HepG2 (cell line): Measurements from ENCODE around the gene CFAP100. TPM values are rescaled to one million over a fixed set of nuclear protein-coding genes. Genes with fewer than 3 reads are reported as not detected.

Experiments used
- ARNTL ChIP-seq: sonication (generic); formaldehyde crosslinking; IDR thresholded peaks from 2 replicates; pipeline ENCODE4 v1.4.0; 2020; ENCODE audit warnings: mild to moderate bottlenecking, missing genetic modification reagents
- CHCHD3 ChIP-seq: sonication (generic); formaldehyde crosslinking; IDR thresholded peaks from 2 replicates; pipeline ENCODE4 v1.8.0; 2022; ENCODE audit warnings: mild to moderate bottlenecking, missing genetic modification reagents, moderate library complexity
- GABPB1 ChIP-seq: IDR thresholded peaks from 2 replicates; pipeline ENCODE4 v1.6.1; 2016; ENCODE audit warnings: mild to moderate bottlenecking, missing genetic modification reagents, moderate library complexity, missing compliant biosample characterization
- GATAD2A ChIP-seq: IDR thresholded peaks from 2 replicates; pipeline ENCODE4 v1.6.1; 2016
- GFI1 ChIP-seq: sonication (generic); formaldehyde crosslinking; IDR thresholded peaks from 2 replicates; pipeline ENCODE4 v1.5.0; 2020; ENCODE audit warnings: missing genetic modification reagents, mild to moderate bottlenecking, borderline replicate concordance
- MAZ ChIP-seq, 2 experiments: sonication (generic) in 1 of 2; formaldehyde crosslinking in 1 of 2; IDR thresholded peaks; 2 replicates each; pipeline versions ENCODE4 v1.5.0 to v1.6.1; 2012 to 2020; ENCODE audit warnings: low read depth in 2 of 2, mild to moderate bottlenecking in 2 of 2, borderline replicate concordance in 1 of 2, improper control_type of control experiment in 1 of 2, low read length in 1 of 2, missing genetic modification reagents in 1 of 2, moderate library complexity in 1 of 2
- NCOR1 ChIP-seq: fragments of 200-600 bp; sonication (generic); IDR thresholded peaks from 2 replicates; pipeline ENCODE4 v1.7.0; 2017; ENCODE audit warnings: antibody characterized with exemption, low read length, borderline replicate concordance
- NR2C2 ChIP-seq: sonication (generic); formaldehyde crosslinking; IDR thresholded peaks from 2 replicates; pipeline ENCODE4 v1.4.0; 2020; ENCODE audit warnings: missing genetic modification reagents, mild to moderate bottlenecking, moderate library complexity, borderline replicate concordance
- POLR2A ChIP-seq, 2 experiments: IDR thresholded peaks; 2 replicates each; pipeline ENCODE4 v1.6.1; 2011; ENCODE audit warnings: low read depth in 2 of 2, low read length in 2 of 2, mild to moderate bottlenecking in 1 of 2, moderate library complexity in 1 of 2; ENCODE audit not compliant: insufficient read depth in 1 of 2
- SAFB2 ChIP-seq: sonication (generic); formaldehyde crosslinking; IDR thresholded peaks from 2 replicates; pipeline ENCODE4 v1.5.1; 2020; ENCODE audit warnings: missing genetic modification reagents, low read depth, mild to moderate bottlenecking, borderline replicate concordance
- SKI ChIP-seq: fragments of 450-650 bp; IDR thresholded peaks from one replicate; pipeline ENCODE4 v1.6.1; 2018; ENCODE audit warnings: mild to moderate bottlenecking; ENCODE audit not compliant: partially characterized antibody
- TOE1 ChIP-seq: sonication (generic); formaldehyde crosslinking; IDR thresholded peaks from 2 replicates; pipeline ENCODE4 v1.4.0; 2020; ENCODE audit warnings: mild to moderate bottlenecking, missing genetic modification reagents
- ZNF263 ChIP-seq: sonication (generic); formaldehyde crosslinking; IDR thresholded peaks from 2 replicates; pipeline ENCODE4 v1.4.0; 2020; ENCODE audit warnings: missing genetic modification reagents
- ZNF331 ChIP-seq: sonication (generic); formaldehyde crosslinking; IDR thresholded peaks from 2 replicates; pipeline ENCODE4 v1.4.0; 2020; ENCODE audit warnings: missing genetic modification reagents
- ZNF501 ChIP-seq: sonication (generic); formaldehyde crosslinking; IDR thresholded peaks from 2 replicates; pipeline ENCODE4 v1.5.1; 2020; ENCODE audit warnings: mild to moderate bottlenecking, moderate library complexity, missing genetic modification reagents
- ZNF616 ChIP-seq: sonication (generic); formaldehyde crosslinking; IDR thresholded peaks from 2 replicates; pipeline ENCODE4 v1.5.0; 2020; ENCODE audit warnings: low read depth, mild to moderate bottlenecking, missing genetic modification reagents
- ZNF644 ChIP-seq: IDR thresholded peaks from 2 replicates; pipeline ENCODE4 v1.6.1; 2016; ENCODE audit warnings: low read depth
- ZNF670 ChIP-seq: sonication (generic); formaldehyde crosslinking; IDR thresholded peaks from 2 replicates; pipeline ENCODE4 v1.8.0; 2022; ENCODE audit warnings: mild to moderate bottlenecking, missing genetic modification reagents, borderline replicate concordance
- ZNF766 ChIP-seq: sonication (generic); formaldehyde crosslinking; IDR thresholded peaks from 2 replicates; pipeline ENCODE4 v1.5.0; 2020; ENCODE audit warnings: missing genetic modification reagents, borderline replicate concordance
- ZNF772 ChIP-seq: sonication (generic); formaldehyde crosslinking; IDR thresholded peaks from 2 replicates; pipeline ENCODE4 v1.5.0; 2020; ENCODE audit warnings: mild to moderate bottlenecking, missing genetic modification reagents
- ZNF878 ChIP-seq: sonication (generic); formaldehyde crosslinking; IDR thresholded peaks from 2 replicates; pipeline ENCODE4 v1.8.1; 2023; ENCODE audit warnings: mild to moderate bottlenecking, missing genetic modification reagents, moderate library complexity
- polyA plus RNA-seq, 8 experiments: library from polyadenylated mRNA; depleted of rRNA in 3 of 8; stranded (reverse) in 7 of 8; unstranded in 1 of 8; fragments of >200 nt; fragmentation: Illumina TruSeq in 4 of 8; extraction: Trizol in 4 of 8; gene quantifications; 2 replicates each; pipeline versions ENCODE4 v1.2.1 to v1.2.3, GENCODE V29; 2011 to 2016; ENCODE audit warnings: low read depth in 4 of 8, missing spikeins in 1 of 8, mixed read lengths in 1 of 8; ENCODE audit not compliant: insufficient read depth in 1 of 8
- total RNA-seq, 5 experiments: library from RNA; depleted of rRNA; stranded (reverse); fragments of >200 nt; fragmentation: Illumina TruSeq; extraction: Trizol; gene quantifications; 2 replicates each; pipeline ENCODE4 v1.2.3, GENCODE V29; 2016; ENCODE audit warnings: low read depth in 1 of 5
- TF ChIP-seq, protein P1 (sequence below): sonication (generic); formaldehyde crosslinking; IDR thresholded peaks from 2 replicates; pipeline ENCODE4 v1.4.0; 2020; ENCODE audit warnings: missing genetic modification reagents
- TF ChIP-seq, protein P2 (sequence below): sonication (generic); formaldehyde crosslinking; IDR thresholded peaks from 2 replicates; pipeline ENCODE4 v1.4.0; 2020; ENCODE audit warnings: missing genetic modification reagents
- TF ChIP-seq, protein P3 (sequence below): sonication (generic); formaldehyde crosslinking; IDR thresholded peaks from 2 replicates; pipeline ENCODE4 v1.4.0; 2020; ENCODE audit warnings: missing genetic modification reagents, borderline replicate concordance
- TF ChIP-seq, protein P4 (sequence below): sonication (generic); formaldehyde crosslinking; IDR thresholded peaks from 2 replicates; pipeline ENCODE4 v1.4.0; 2020; ENCODE audit warnings: missing genetic modification reagents, borderline replicate concordance

Gene CFAP100
- total and polyA plus RNA-seq, 2 of the 13 experiments (the other 11 are each of a cell fraction or from before 2014, with no cell fraction given): 0.32 TPM; not detected in 1

DNA sequence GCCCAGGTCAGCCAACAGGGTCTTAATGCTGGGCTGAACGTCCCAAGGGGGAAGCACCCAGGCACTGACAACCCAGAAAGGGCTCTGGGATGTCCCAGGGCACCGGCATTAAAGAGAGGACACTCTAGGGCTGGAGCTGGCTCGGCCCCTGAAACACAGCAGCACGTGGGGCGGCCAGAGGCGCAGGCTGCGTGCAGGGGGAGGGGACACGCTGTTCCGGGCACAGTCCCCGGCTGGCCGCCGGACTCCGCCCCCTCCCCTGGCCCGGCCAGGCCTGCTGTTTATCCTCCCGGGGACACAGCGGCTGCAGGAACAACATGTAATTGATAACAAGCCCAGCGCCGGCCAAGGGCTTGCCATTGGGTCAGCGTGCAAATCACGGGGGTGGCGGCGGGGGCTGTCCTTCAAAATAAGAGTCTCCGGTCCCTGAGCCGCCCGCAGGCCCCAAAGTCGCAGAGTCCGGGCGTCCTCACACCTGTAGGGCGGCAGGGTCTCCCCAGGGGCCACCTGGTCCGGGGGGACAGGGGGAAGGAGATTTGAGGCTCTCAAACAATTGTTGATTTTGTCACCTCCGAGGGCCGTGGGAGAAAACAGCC is 38.8 kb upstream of the CFAP100 start (continued):
- TF ChIP-seq, protein P1, sequence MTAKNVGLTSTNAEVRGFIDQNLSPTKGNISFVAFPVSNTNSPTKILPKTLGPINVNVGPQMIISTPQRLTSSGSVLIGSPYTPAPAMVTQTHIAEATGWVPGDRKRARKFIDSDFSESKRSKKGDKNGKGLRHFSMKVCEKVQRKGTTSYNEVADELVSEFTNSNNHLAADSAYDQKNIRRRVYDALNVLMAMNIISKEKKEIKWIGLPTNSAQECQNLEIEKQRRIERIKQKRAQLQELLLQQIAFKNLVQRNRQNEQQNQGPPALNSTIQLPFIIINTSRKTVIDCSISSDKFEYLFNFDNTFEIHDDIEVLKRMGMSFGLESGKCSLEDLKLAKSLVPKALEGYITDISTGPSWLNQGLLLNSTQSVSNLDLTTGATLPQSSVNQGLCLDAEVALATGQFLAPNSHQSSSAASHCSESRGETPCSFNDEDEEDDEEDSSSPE (CRISPR knock-in tag): peak; percentile 58; the same call in 1 of the 2 replicates
- no peak for TF ChIP-seq TOE1 (CRISPR knock-in tag)
- peak; percentile 94 for TF ChIP-seq ARNTL (CRISPR knock-in tag)
- TF ChIP-seq, protein P2, sequence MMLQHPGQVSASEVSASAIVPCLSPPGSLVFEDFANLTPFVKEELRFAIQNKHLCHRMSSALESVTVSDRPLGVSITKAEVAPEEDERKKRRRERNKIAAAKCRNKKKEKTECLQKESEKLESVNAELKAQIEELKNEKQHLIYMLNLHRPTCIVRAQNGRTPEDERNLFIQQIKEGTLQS (CRISPR knock-in tag): no peak
- TF ChIP-seq, protein P3, sequence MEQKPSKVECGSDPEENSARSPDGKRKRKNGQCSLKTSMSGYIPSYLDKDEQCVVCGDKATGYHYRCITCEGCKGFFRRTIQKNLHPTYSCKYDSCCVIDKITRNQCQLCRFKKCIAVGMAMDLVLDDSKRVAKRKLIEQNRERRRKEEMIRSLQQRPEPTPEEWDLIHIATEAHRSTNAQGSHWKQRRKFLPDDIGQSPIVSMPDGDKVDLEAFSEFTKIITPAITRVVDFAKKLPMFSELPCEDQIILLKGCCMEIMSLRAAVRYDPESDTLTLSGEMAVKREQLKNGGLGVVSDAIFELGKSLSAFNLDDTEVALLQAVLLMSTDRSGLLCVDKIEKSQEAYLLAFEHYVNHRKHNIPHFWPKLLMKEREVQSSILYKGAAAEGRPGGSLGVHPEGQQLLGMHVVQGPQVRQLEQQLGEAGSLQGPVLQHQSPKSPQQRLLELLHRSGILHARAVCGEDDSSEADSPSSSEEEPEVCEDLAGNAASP (CRISPR knock-in tag): peak; percentile 23; the same call in 1 of the 2 replicates
- TF ChIP-seq NR2C2 (CRISPR knock-in tag): peak; percentile 55; the same call in 1 of the 2 replicates
- TF ChIP-seq SAFB2 (CRISPR knock-in tag): peak; percentile 44; the same call in 1 of the 2 replicates
- TF ChIP-seq NCOR1: peak; percentile 44; the same call in 1 of the 2 replicates
- peak; percentile 56; the same call in 1 of the 2 replicates for TF ChIP-seq MAZ (IDR thresholded peaks at IDR 0.05; ENCODE audit: borderline replicate concordance, low read depth, low read length)
- TF ChIP-seq MAZ (CRISPR knock-in tag; IDR thresholded peaks at IDR 0.05; ENCODE audit: low read depth): peak; percentile 62
- TF ChIP-seq ZNF501 (CRISPR knock-in tag): peak; percentile 73
- peak; percentile 71 for TF ChIP-seq SKI
- peak; percentile 17; the same call in 1 of the 2 replicates for TF ChIP-seq GATAD2A
- peak; percentile 82; the same call in 1 of the 2 replicates for TF ChIP-seq ZNF766
- peak; percentile 82 for TF ChIP-seq GFI1
- TF ChIP-seq POLR2A (IDR thresholded peaks at IDR 0.05; ENCODE audit: insufficient read depth in 1 of 2, low read depth in 2 of 2, low read length in 2 of 2): peak in 1 of 2 experiments; percentile 49; a peak in 2 of 4 replicates
- 0 out of 2 replicates have a peak, but pooled peaks have one; percentile 18 for TF ChIP-seq CHCHD3 (CRISPR knock-in tag)
- no peak for TF ChIP-seq ZNF772 (CRISPR knock-in tag)
- TF ChIP-seq, protein P4, sequence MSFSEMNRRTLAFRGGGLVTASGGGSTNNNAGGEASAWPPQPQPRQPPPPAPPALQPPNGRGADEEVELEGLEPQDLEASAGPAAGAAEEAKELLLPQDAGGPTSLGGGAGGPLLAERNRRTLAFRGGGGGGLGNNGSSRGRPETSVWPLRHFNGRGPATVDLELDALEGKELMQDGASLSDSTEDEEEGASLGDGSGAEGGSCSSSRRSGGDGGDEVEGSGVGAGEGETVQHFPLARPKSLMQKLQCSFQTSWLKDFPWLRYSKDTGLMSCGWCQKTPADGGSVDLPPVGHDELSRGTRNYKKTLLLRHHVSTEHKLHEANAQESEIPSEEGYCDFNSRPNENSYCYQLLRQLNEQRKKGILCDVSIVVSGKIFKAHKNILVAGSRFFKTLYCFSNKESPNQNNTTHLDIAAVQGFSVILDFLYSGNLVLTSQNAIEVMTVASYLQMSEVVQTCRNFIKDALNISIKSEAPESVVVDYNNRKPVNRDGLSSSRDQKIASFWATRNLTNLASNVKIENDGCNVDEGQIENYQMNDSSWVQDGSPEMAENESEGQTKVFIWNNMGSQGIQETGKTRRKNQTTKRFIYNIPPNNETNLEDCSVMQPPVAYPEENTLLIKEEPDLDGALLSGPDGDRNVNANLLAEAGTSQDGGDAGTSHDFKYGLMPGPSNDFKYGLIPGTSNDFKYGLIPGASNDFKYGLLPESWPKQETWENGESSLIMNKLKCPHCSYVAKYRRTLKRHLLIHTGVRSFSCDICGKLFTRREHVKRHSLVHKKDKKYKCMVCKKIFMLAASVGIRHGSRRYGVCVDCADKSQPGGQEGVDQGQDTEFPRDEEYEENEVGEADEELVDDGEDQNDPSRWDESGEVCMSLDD (CRISPR knock-in tag): 0 out of 2 replicates have a peak, but pooled peaks have one; percentile 32
- TF ChIP-seq ZNF670 (CRISPR knock-in tag): peak; percentile 35; the same call in 1 of the 2 replicates
- peak; percentile 83 for TF ChIP-seq GABPB1
- 0 out of 2 replicates have a peak, but pooled peaks have one; percentile 72 for TF ChIP-seq ZNF616
- TF ChIP-seq ZNF263 (CRISPR knock-in tag): peak; percentile 26; the same call in 1 of the 2 replicates
- peak; percentile 47; the same call in 1 of the 2 replicates for TF ChIP-seq ZNF878 (CRISPR knock-in tag)
- peak; percentile 19; the same call in 1 of the 2 replicates for TF ChIP-seq ZNF644 (CRISPR knock-in tag)
- TF ChIP-seq ZNF331 (CRISPR knock-in tag): peak; percentile 90
